Spleen (tissue), 7 donors: Measurements from ENCODE around the gene BCAR1.

Source experiments
- POLR2A ChIP-seq, 3 donors: fragments of 450-650 bp; IDR thresholded peaks; one replicate each; pipeline ENCODE4 v1.5.1; 2017; ENCODE audit warnings: antibody characterized with exemption in 3 of 3, mild to moderate bottlenecking in 1 of 3
- TF ChIP-seq, protein P1 (sequence below), 11 experiments: fragments of 200-600 bp in 7 of 11; fragments of 450-650 bp in 4 of 11; sonication (generic) in 4 of 11; IDR thresholded peaks in 8 of 11; conservative IDR thresholded peaks in 3 of 11; 1 replicate in 7 of 11; 2 replicates in 4 of 11; pipeline versions ENCODE4 v1.4.0 to v1.8.0; 2016 to 2021; ENCODE audit warnings: antibody characterized with exemption in 11 of 11, inconsistent platforms in 4 of 11, mild to moderate bottlenecking in 1 of 11
- donor health status: DM: no; HTN: no; CAD: no; lungs with moderate emphysema.
- donor health status: DM: no; HTN: no; CAD: no.
- donor health status: DM: no; HTN: no; CAD: no.

DNA sequence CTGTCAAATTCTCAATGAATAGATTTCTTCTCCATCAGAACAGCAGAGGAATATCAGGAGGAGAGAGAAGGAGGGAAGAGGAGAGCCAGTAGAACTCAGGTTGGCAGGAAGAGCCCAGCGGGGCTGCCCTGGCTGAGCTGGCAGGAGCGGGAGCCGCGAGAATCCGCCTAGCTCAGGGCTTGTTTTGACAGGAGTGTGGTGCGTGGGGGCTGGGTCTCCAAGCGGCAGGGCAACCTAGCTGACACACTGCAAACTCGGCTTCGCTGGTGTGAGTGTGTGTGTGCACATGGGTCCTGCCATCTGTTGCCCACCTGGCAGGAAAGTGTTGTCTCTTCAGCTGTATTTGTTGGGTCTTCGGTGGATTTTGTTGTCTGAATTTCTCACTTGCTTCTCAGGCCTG is 27.9 kb upstream of the BCAR1 start:
- TF ChIP-seq, protein P1, sequence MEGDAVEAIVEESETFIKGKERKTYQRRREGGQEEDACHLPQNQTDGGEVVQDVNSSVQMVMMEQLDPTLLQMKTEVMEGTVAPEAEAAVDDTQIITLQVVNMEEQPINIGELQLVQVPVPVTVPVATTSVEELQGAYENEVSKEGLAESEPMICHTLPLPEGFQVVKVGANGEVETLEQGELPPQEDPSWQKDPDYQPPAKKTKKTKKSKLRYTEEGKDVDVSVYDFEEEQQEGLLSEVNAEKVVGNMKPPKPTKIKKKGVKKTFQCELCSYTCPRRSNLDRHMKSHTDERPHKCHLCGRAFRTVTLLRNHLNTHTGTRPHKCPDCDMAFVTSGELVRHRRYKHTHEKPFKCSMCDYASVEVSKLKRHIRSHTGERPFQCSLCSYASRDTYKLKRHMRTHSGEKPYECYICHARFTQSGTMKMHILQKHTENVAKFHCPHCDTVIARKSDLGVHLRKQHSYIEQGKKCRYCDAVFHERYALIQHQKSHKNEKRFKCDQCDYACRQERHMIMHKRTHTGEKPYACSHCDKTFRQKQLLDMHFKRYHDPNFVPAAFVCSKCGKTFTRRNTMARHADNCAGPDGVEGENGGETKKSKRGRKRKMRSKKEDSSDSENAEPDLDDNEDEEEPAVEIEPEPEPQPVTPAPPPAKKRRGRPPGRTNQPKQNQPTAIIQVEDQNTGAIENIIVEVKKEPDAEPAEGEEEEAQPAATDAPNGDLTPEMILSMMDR (IDR thresholded peaks at IDR 0.05 in 8 of 11, conservative IDR thresholded peaks at IDR 0.05 in 3 of 11), result no peak
- TF ChIP-seq POLR2A (IDR thresholded peaks at IDR 0.05), result no peak
